Retinal pigment epithelial cell (primary cell): ENCODE results near the gene DNM2.

Experiments
- DNase-seq: peaks from one replicate; pipeline ENCODE4 v3.0.0-alpha.2; 2010; ENCODE audit warnings: low read depth
- H3K4me3 ChIP-seq: 2 replicates; pipeline ENCODE4 v1.5.1; 2011; ENCODE audit warnings: mild to moderate bottlenecking, low read length, control low read depth, moderate library complexity
- CTCF ChIP-seq: conservative IDR thresholded peaks from 2 replicates; pipeline ENCODE4 v1.5.1; 2011; ENCODE audit warnings: low read depth, low read length, control low read depth, inconsistent platforms

DNM2 gene

GRCh38 chr19:10678813-10679212, 39.1 kb upstream of the DNM2 start:
- no peak overlapping the region for H3K4me3 ChIP-seq
- DNase-seq = no peak
- TF ChIP-seq CTCF = no peak

GRCh38 chr19:10679743-10680142, 38.1 kb upstream of the DNM2 start:
- no peak for TF ChIP-seq CTCF
- H3K4me3 ChIP-seq = no peak overlapping the region
- no peak for DNase-seq

- TF ChIP-seq CTCF = no peak
- no peak overlapping the region for H3K4me3 ChIP-seq
- DNase-seq = no peak
Observed at GRCh38 chr19:10680545-10681135, 37.2 kb upstream of the DNM2 start.

GRCh38 chr19:10681658-10682057, 36.2 kb upstream of the DNM2 start:
- H3K4me3 ChIP-seq = no peak overlapping the region
- no peak for TF ChIP-seq CTCF
- no peak for DNase-seq

GRCh38 chr19:10682397-10683063, 35.3 kb upstream of the DNM2 start:
- no peak overlapping the region for H3K4me3 ChIP-seq
- DNase-seq = no peak
- TF ChIP-seq CTCF = no peak

GRCh38 chr19:10683064-10683426, 34.8 kb upstream of the DNM2 start:
- TF ChIP-seq CTCF = no peak
- no peak for DNase-seq
- no peak overlapping the region for H3K4me3 ChIP-seq

GRCh38 chr19:10683582-10683981, 34.3 kb upstream of the DNM2 start:
- no peak overlapping the region for H3K4me3 ChIP-seq
- no peak for DNase-seq
- no peak for TF ChIP-seq CTCF
